ENCODE measurements around the gene CDKN1C.

DNA sequence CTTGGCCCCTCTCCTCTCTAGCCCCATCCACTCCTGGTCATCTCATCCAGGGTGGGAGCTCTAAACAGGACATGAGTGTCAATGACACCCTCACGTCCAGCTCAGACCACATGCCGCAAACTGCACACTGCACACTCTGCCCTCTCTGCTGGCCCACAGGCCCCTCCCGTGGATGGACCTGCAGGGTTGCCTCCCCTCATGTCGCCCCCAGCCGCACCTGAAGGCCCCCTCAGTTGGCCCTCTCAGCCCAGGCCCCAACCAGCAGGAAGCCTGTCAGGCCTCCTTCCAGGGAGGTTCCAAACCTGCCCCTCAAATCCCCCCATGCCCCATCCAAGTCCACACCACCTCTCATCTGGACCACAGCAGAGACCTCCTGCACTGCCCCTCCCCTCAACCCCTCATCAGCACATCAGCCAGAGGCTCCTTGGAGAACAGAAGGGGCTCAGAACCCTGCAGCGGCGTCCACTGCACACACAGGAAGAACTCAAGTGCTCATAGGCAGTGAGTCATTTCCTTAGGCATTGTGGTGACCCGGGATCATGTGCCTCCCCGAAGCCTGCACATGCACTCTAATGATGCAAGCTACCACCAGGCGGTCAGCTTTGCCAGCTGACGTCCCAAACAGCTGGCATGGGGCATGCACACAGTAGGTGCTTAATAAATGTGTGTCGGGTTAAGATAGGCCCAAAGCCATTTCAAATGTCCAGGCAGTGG, 12.9 kb upstream of the CDKN1C start:
- TF ChIP-seq, protein P1, sequence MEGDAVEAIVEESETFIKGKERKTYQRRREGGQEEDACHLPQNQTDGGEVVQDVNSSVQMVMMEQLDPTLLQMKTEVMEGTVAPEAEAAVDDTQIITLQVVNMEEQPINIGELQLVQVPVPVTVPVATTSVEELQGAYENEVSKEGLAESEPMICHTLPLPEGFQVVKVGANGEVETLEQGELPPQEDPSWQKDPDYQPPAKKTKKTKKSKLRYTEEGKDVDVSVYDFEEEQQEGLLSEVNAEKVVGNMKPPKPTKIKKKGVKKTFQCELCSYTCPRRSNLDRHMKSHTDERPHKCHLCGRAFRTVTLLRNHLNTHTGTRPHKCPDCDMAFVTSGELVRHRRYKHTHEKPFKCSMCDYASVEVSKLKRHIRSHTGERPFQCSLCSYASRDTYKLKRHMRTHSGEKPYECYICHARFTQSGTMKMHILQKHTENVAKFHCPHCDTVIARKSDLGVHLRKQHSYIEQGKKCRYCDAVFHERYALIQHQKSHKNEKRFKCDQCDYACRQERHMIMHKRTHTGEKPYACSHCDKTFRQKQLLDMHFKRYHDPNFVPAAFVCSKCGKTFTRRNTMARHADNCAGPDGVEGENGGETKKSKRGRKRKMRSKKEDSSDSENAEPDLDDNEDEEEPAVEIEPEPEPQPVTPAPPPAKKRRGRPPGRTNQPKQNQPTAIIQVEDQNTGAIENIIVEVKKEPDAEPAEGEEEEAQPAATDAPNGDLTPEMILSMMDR (IDR thresholded peaks at IDR 0.05): no peak
- no peak for TF ChIP-seq POLR2A (IDR thresholded peaks at IDR 0.05)
